Measurements from ENCODE around the gene USP47. TPM values are rescaled to one million over a fixed set of nuclear protein-coding genes. Genes with fewer than 3 reads are reported as not detected.

USP47 gene
- total and polyA plus RNA-seq, 2 of the 8 experiments (the other 6 are each of a cell fraction or from before 2014, with no cell fraction given), result 4.2 to 21.3 TPM

DNA sequence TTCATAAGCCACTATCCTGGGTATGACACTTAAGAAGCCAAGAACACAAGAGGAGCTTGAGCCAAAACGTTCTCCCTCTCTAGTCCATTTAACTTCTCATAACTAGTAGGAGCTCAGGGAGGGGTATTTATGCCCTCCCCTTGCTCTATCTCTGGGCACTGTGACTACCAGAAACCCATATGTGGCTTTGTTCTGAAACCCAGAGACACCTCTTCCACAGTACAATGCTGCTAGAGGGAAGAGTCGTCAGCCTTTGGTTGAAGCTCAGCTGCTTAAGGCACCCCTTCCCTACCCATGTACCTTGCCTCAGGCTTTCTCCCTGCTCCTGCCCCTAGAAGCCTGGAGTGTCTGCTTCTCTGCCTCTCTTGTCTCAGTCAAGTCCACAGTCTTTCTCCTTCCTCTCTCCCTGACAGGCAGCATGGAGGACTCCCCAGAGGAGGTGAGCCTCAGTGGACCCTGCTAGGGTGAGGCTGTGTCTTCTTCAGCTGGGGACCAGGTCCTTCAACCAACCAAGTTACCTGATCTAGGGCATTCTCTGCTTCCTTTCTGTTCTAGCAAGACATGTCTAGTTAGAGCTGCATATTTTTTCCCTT is 23.1 kb upstream of the USP47 start (continued):
- no peak for TF ChIP-seq RAD21 (IDR thresholded peaks at IDR 0.05 in 1 of 2, conservative IDR thresholded peaks at IDR 0.05 in 1 of 2; ENCODE audit: low read depth in 2 of 2, low read length in 2 of 2)
